Astrocyte of the cerebellum (primary cell): ENCODE results near the gene DNM3.

Experiments used
- DNase-seq: peaks from one replicate; pipeline ENCODE4 v3.0.0-alpha.2; 2011; ENCODE audit warnings: low read depth
- H3K4me3 ChIP-seq: 2 replicates; pipeline ENCODE4 v1.5.1; 2011; ENCODE audit warnings: mild to moderate bottlenecking, low read depth, low read length, moderate library complexity
- CTCF ChIP-seq: IDR thresholded peaks from 2 replicates; pipeline ENCODE4 v1.5.1; 2012; ENCODE audit warnings: low read length, low read depth, moderate library complexity, mild to moderate bottlenecking; ENCODE audit errors: missing control alignments
- in situ Hi-C: cut with HindIII; loops from 2 replicates; pipeline ENCODE4 v1.10.0; 2017; ENCODE audit warnings: low sequenced_read_pairs

DNM3 gene

GRCh38 chr1:171849245-171849898, 8.1 kb downstream of the DNM3 start:
- TF ChIP-seq CTCF = no peak
- H3K4me3 ChIP-seq = no peak overlapping the region
- DNase-seq = no peak
- in situ Hi-C loops = no loop called here

DNA sequence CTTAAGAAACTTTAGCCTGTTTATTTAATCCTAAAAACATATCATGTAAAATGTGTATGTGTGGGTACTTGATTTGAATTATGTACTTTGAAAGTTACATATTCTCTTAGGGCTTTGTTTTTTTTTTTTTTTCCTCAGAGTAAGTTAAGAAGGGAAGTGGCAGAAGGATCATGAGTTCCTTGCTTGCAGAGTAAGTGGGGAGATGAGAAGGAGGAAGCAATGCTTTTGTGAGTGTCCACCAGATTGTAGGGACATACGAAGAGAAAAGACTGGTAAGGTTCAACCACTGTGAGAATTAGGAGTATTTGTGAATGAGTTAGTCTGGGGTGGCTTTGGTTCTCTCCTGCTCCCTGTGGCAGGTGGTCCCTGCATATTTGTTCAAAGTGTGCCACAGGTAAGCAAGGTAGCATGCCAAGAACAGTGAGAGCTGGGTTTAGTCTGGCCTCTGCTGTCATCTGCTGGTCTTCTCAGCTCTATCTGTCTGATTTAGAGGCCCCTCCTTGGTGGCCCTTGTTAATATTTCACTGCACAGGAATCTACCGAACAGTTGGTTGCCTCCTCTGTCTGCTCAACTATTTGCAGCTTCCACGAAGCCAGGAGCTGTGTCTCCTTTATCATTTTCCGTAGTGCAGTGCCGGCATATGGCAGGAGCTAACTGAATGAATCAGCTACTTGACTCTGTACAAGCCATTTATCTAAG, 9.5 kb downstream of the DNM3 start:
- no peak for DNase-seq
- no peak for TF ChIP-seq CTCF
- in situ Hi-C loops = no loop called here
- H3K4me3 ChIP-seq = no peak overlapping the region

GRCh38 chr1:171852272-171852671, 11.0 kb downstream of the DNM3 start:
- no peak for TF ChIP-seq CTCF
- in situ Hi-C loops = no loop called here
- DNase-seq = no peak
- no peak overlapping the region for H3K4me3 ChIP-seq

GRCh38 chr1:171855381-171855780, 14.1 kb downstream of the DNM3 start:
- no peak overlapping the region for H3K4me3 ChIP-seq
- no peak for DNase-seq
- TF ChIP-seq CTCF = no peak
- in situ Hi-C loops = no loop called here

- no peak for TF ChIP-seq CTCF
- in situ Hi-C loops = no loop called here
- no peak for DNase-seq
- H3K4me3 ChIP-seq = no peak overlapping the region
These were observed 17.4 kb downstream of the DNM3 start for GRCh38 chr1:171858696-171859095.

DNA sequence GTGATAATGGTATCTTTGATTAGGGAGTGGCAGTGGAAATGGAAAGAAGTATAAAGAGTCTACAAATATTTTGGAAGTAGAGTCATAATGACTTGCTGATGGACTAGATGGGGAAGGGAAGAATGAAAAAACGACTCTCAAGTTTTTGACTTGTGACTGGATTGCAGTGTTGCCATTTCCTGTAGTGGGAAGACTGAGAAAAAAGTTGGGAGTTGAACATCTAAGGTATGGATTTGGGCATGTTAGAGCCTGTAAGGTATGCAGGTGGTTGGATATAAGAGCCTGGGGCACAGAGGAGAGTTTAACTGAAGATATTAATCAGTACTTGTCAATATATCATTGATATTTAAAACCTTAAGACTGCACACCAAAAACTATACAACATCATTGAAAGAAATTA, 19.4 kb downstream of the DNM3 start:
- in situ Hi-C loops = no loop called here
- no peak for DNase-seq
- H3K4me3 ChIP-seq = no peak overlapping the region
- no peak for TF ChIP-seq CTCF
